Measurements from ENCODE around the gene AGPAT2. TPM values are rescaled to one million over a fixed set of nuclear protein-coding genes. Genes with fewer than 3 reads are reported as not detected.

AGPAT2 gene
- total RNA-seq, 6 donors from 2014 or later = 70.2 to 242 (median 140) TPM

GRCh38 chr9:136645352-136645902 is 41.8 kb downstream of the AGPAT2 start:
- peak in 1 of 2 donors; percentile 0 for ATAC-seq (ENCODE audit: low FRiP score in 2 of 2)
- H3K4me3 ChIP-seq = peak overlapping the region in 3 of 4 donors; percentile 37 to 51 (median 50)
- 40 to 64% methylated on average over 9 to 11 of the region's 18 CpGs for WGBS, 2 donors
- peaks cover 28 to 76% (median 39%) of the 10 kb centered on the region in 4 donors for H3K4me1 ChIP-seq
- DNase-seq = peak in 1 of 2 donors; percentile 62
- H3K27ac ChIP-seq = peak overlapping the region; percentile 84 to 93 (median 90)
- no peak for TF ChIP-seq POLR2AphosphoS5 (IDR thresholded peaks at IDR 0.05)
- TF ChIP-seq EP300 (IDR thresholded peaks at IDR 0.05) = no peak
- TF ChIP-seq CTCF (IDR thresholded peaks at IDR 0.05) = no peak
- no peaks in the 10 kb centered on the region for H3K36me3 ChIP-seq
- peaks cover 0 to 9% (median 0%) of the 10 kb centered on the region in 4 donors for H3K27me3 ChIP-seq
- H3K9me3 ChIP-seq = no peaks in the 10 kb centered on the region

GRCh38 chr9:136644593-136645351 is 42.5 kb downstream of the AGPAT2 start:
- Histone ChIP-seq H3K4me3 (peak overlapping the region in 3 of 4 donors; percentile 37 to 51 (median 50)), H3K4me1 (peaks cover 28 to 71% (median 38%) of the 10 kb centered on the region in 4 donors), H3K36me3 (no peaks in the 10 kb centered on the region), H3K27ac (peak overlapping the region; percentile 84 to 93 (median 90)), H3K27me3 (peaks cover 0 to 9% (median 0%) of the 10 kb centered on the region in 4 donors), H3K9me3 (no peaks in the 10 kb centered on the region)
- peak; percentile 93 for ATAC-seq (ENCODE audit: low FRiP score in 2 of 2)
- 0 to 17% methylated on average over 14 of the region's 30 CpGs for WGBS, 2 donors
- TF ChIP-seq POLR2AphosphoS5 (IDR thresholded peaks at IDR 0.05) (peak; percentile 73 to 75), CTCF (IDR thresholded peaks at IDR 0.05) (peak; percentile 90 to 98 (median 96)), POLR2A (IDR thresholded peaks at IDR 0.05) (peak in 3 of 4 donors; percentile 33 to 89 (median 52)), EP300 (IDR thresholded peaks at IDR 0.05) (peak in 2 of 4 donors; percentile 60 to 67)
- peak; percentile 81 to 96 for DNase-seq

GRCh38 chr9:136644343-136644592 is 43.0 kb downstream of the AGPAT2 start:
- WGBS, 2 donors = 4 to 20% methylated on average over 1 to 8 of the region's 15 CpGs
- peaks cover 0 to 9% (median 0%) of the 10 kb centered on the region in 4 donors for H3K27me3 ChIP-seq
- H3K4me1 ChIP-seq = peaks cover 28 to 66% (median 36%) of the 10 kb centered on the region in 4 donors
- DNase-seq (peak in 1 of 2 donors; percentile 95), ATAC-seq (ENCODE audit: low FRiP score in 2 of 2) (peak in 1 of 2 donors; percentile 0)
- no peaks in the 10 kb centered on the region for H3K36me3 ChIP-seq
- peak overlapping the region in 3 of 4 donors; percentile 37 to 51 (median 50) for H3K4me3 ChIP-seq
- no peaks in the 10 kb centered on the region for H3K9me3 ChIP-seq
- peak overlapping the region; percentile 84 to 93 (median 90) for H3K27ac ChIP-seq
- TF ChIP-seq CTCF (IDR thresholded peaks at IDR 0.05) = no peak
- TF ChIP-seq POLR2AphosphoS5 (IDR thresholded peaks at IDR 0.05) = no peak
- peak in 1 of 4 donors; percentile 58 for TF ChIP-seq EP300 (IDR thresholded peaks at IDR 0.05)
- TF ChIP-seq POLR2A (IDR thresholded peaks at IDR 0.05) = no peak

- H3K27ac ChIP-seq = peak overlapping the region; percentile 84 to 93 (median 90)
- DNase-seq (peak; percentile 48 to 64), ATAC-seq (ENCODE audit: low FRiP score in 2 of 2) (peak in 1 of 2 donors; percentile 2)
- TF ChIP-seq POLR2A (IDR thresholded peaks at IDR 0.05) = no peak
- no peak for TF ChIP-seq POLR2AphosphoS5 (IDR thresholded peaks at IDR 0.05)
- TF ChIP-seq EP300 (IDR thresholded peaks at IDR 0.05) = no peak
- no peak for TF ChIP-seq CTCF (IDR thresholded peaks at IDR 0.05)
- H3K9me3 ChIP-seq = no peaks in the 10 kb centered on the region
- peaks cover 0 to 9% (median 0%) of the 10 kb centered on the region in 4 donors for H3K27me3 ChIP-seq
- peaks cover 28 to 64% (median 33%) of the 10 kb centered on the region in 4 donors for H3K4me1 ChIP-seq
- WGBS, 2 donors = 46 to 48% methylated on average over 24 to 31 of the region's 31 CpGs
- H3K36me3 ChIP-seq = no peaks in the 10 kb centered on the region
- H3K4me3 ChIP-seq = peak overlapping the region; percentile 9 to 51 (median 44)
These were observed 43.5 kb downstream of the AGPAT2 start for GRCh38 chr9:136643596-136644342.
